GM23338 (cell line): Measurements from ENCODE around the gene ARHGEF25. TPM values are rescaled to one million over a fixed set of nuclear protein-coding genes. Genes with fewer than 3 reads are reported as not detected.

ENCODE experiments used
- ATAC-seq: fragments of 200-7000 bp; cut with Tn5 transposase; 3 replicates; pipeline ENCODE4 v1.9.1; 2020
- DNase-seq: peaks from one replicate; pipeline ENCODE4 v3.0.0-alpha.2; 2015; ENCODE audit warnings: low spot score
- H2AFZ ChIP-seq: fragments of 200-600 bp; sonication (generic); 2 replicates; pipeline ENCODE4 v1.8.0; 2016; ENCODE audit warnings: antibody characterized with exemption, mild to moderate bottlenecking, moderate library complexity
- H3F3A ChIP-seq: fragments of 200-600 bp; sonication (generic); replicated peaks from 2 replicates; pipeline ENCODE4 v1.8.0; 2017; ENCODE audit warnings: antibody characterized with exemption, mixed run types, low read depth
- H3K27ac ChIP-seq: fragments of 200-600 bp; sonication (generic); 2 replicates; pipeline ENCODE4 v1.6.1; 2016; ENCODE audit warnings: low read depth
- H3K27me3 ChIP-seq: fragments of 200-600 bp; sonication (generic); 2 replicates; pipeline ENCODE4 v1.8.0; 2016; ENCODE audit warnings: mild to moderate bottlenecking, mixed run types, moderate library complexity; ENCODE audit not compliant: insufficient read depth
- H3K36me3 ChIP-seq: fragments of 200-600 bp; sonication (generic); 2 replicates; pipeline ENCODE4 v1.8.0; 2016; ENCODE audit warnings: mild to moderate bottlenecking; ENCODE audit not compliant: insufficient read depth
- H3K4me1 ChIP-seq: fragments of 200-600 bp; sonication (generic); 2 replicates; pipeline ENCODE4 v1.8.0; 2016; ENCODE audit warnings: mild to moderate bottlenecking, moderate library complexity; ENCODE audit not compliant: insufficient read depth
- H3K4me2 ChIP-seq: fragments of 200-600 bp; sonication (generic); 2 replicates; pipeline ENCODE4 v1.7.1; 2017; ENCODE audit warnings: mixed run types
- H3K4me3 ChIP-seq: fragments of 200-600 bp; sonication (generic); 2 replicates; pipeline ENCODE4 v1.6.1; 2016; ENCODE audit warnings: mixed run types
- H3K79me2 ChIP-seq: fragments of 200-600 bp; sonication (generic); replicated peaks from 2 replicates; pipeline ENCODE4 v1.8.0; 2017; ENCODE audit warnings: mild to moderate bottlenecking; ENCODE audit not compliant: insufficient read depth
- H3K9me2 ChIP-seq: fragments of 200-600 bp; sonication (generic); 2 replicates; pipeline ENCODE4 v1.8.0; 2017; ENCODE audit not compliant: insufficient read depth
- H4K20me1 ChIP-seq: fragments of 200-600 bp; sonication (generic); replicated peaks from 2 replicates; pipeline ENCODE4 v1.8.0; 2017; ENCODE audit warnings: mild to moderate bottlenecking; ENCODE audit not compliant: insufficient read depth
- H3K27ac Mint-ChIP-seq: 2 replicates; pipeline ENCODE4 v1.8.0; 2020; ENCODE audit warnings: inconsistent platforms, mild to moderate bottlenecking, moderate library complexity, mixed read lengths
- H3K27me3 Mint-ChIP-seq: 3 replicates; pipeline ENCODE4 v1.8.0; 2022; ENCODE audit warnings: low read depth, mild to moderate bottlenecking, moderate library complexity, mixed read lengths, inconsistent platforms; ENCODE audit not compliant: insufficient read depth, poor library complexity
- H3K36me3 Mint-ChIP-seq: 3 replicates; pipeline ENCODE4 v1.8.0; 2021; ENCODE audit warnings: low read depth, mild to moderate bottlenecking, inconsistent platforms, moderate library complexity, mixed read lengths
- H3K4me1 Mint-ChIP-seq: 3 replicates; pipeline ENCODE4 v1.8.0; 2020; ENCODE audit warnings: mild to moderate bottlenecking, inconsistent platforms, mixed read lengths
- H3K4me3 Mint-ChIP-seq: 3 replicates; pipeline ENCODE4 v1.8.0; 2021; ENCODE audit warnings: moderate library complexity, mild to moderate bottlenecking, inconsistent platforms, mixed read lengths
- H3K9me3 Mint-ChIP-seq: 3 replicates; pipeline ENCODE4 v1.8.0; 2020; ENCODE audit warnings: moderate library complexity, mild to moderate bottlenecking, inconsistent platforms, mixed read lengths
- CREB1 ChIP-seq: fragments of 250-450 bp; sonication (Bioruptor Pico); IDR thresholded peaks from 2 replicates; pipeline ENCODE4 v1.5.0; 2020; ENCODE audit warnings: low read depth, mild to moderate bottlenecking, moderate library complexity
- CTCF ChIP-seq, 2 experiments: fragments of 200-600 bp in 1 of 2; sonication (generic) in 1 of 2; conservative IDR thresholded peaks; 2 replicates each; pipeline versions ENCODE4 v1.5.1 to v1.6.1; 2016 to 2017; ENCODE audit warnings: antibody characterized with exemption in 2 of 2, low read depth in 2 of 2, mild to moderate bottlenecking in 2 of 2, moderate library complexity in 1 of 2
- ETS1 ChIP-seq: IDR thresholded peaks from 2 replicates; pipeline ENCODE4 v1.6.1; 2016; ENCODE audit warnings: antibody characterized with exemption
- EZH2 ChIP-seq: fragments of 200-600 bp; sonication (generic); IDR thresholded peaks from one replicate; pipeline ENCODE4 v1.8.0; 2017; ENCODE audit warnings: antibody characterized with exemption, mild to moderate bottlenecking, low read depth; ENCODE audit not compliant: unreplicated experiment
- EZH2phosphoT487 ChIP-seq: fragments of 200-600 bp; sonication (generic); IDR thresholded peaks from one replicate; pipeline ENCODE4 v1.8.1; 2018; ENCODE audit warnings: antibody characterized with exemption; ENCODE audit not compliant: unreplicated experiment
- JUNB ChIP-seq: IDR thresholded peaks from one replicate; pipeline ENCODE4 v1.6.1; 2016; ENCODE audit warnings: antibody characterized with exemption; ENCODE audit not compliant: unreplicated experiment
- NANOG ChIP-seq: IDR thresholded peaks from 2 replicates; pipeline ENCODE4 v1.6.1; 2016; ENCODE audit warnings: antibody characterized with exemption, borderline replicate concordance
- POLR2AphosphoS5 ChIP-seq: IDR thresholded peaks from 2 replicates; pipeline ENCODE4 v1.6.1; 2016; ENCODE audit warnings: antibody characterized with exemption, low read depth
- REST ChIP-seq: IDR thresholded peaks from one replicate; pipeline ENCODE4 v1.6.1; 2018; ENCODE audit warnings: antibody characterized with exemption; ENCODE audit not compliant: unreplicated experiment
- STAT1 ChIP-seq: IDR thresholded peaks from one replicate; pipeline ENCODE4 v1.6.1; 2016; ENCODE audit warnings: antibody characterized with exemption; ENCODE audit not compliant: unreplicated experiment
- ZNF114 ChIP-seq: fragments of 250-450 bp; sonication (Bioruptor Pico); IDR thresholded peaks from 2 replicates; pipeline ENCODE4 v1.5.0; 2020; ENCODE audit warnings: mild to moderate bottlenecking, moderate library complexity
- ZNF331 ChIP-seq: fragments of 250-450 bp; sonication (Bioruptor Pico); IDR thresholded peaks from 2 replicates; pipeline ENCODE4 v1.5.0; 2020; ENCODE audit warnings: low read depth, mild to moderate bottlenecking, moderate library complexity
- ZNF462 ChIP-seq: fragments of 250-450 bp; sonication (Bioruptor Pico); IDR thresholded peaks from 2 replicates; pipeline ENCODE4 v1.5.0; 2020; ENCODE audit warnings: mild to moderate bottlenecking, moderate library complexity
- polyA plus RNA-seq: library from polyadenylated mRNA; unstranded; fragments of >200 nt; fragmentation: Nextera tagmentation; extraction: Ambion mirVana; gene quantifications from 2 replicates; pipeline ENCODE4 v1.2.1, GENCODE V29; 2016
- total RNA-seq: library from RNA; depleted of rRNA; stranded (reverse); fragments of >200 nt; shearing (Covaris generic); gene quantifications from 2 replicates; pipeline ENCODE4 v1.2.3, GENCODE V29; 2014

ARHGEF25 gene
- total and polyA plus RNA-seq, 2 experiments from 2014 or later: 0.53 to 10.2 TPM

- H2AFZ ChIP-seq: peak overlapping the region; percentile 97
- Mint-ChIP-seq H3K9me3 (no peaks in the 10 kb centered on the region), H3K27ac (peak overlapping the region; percentile 88), H3K4me3 (peak overlapping the region; percentile 87), H3K27me3 (peaks cover 23% of the 10 kb centered on the region), H3K4me1 (peaks cover 38% of the 10 kb centered on the region), H3K36me3 (peaks cover 38% of the 10 kb centered on the region)
- H3K4me3 ChIP-seq: peak overlapping the region; percentile 93
- peak; percentile 75 for DNase-seq
- ATAC-seq: peak; percentile 52
- peaks cover 12% of the 10 kb centered on the region for H3K79me2 ChIP-seq
- H4K20me1 ChIP-seq: no peaks in the 10 kb centered on the region; the same call in none of the 2 replicates
- H3K36me3 ChIP-seq: peaks cover 16% of the 10 kb centered on the region
- peak overlapping the region; percentile 96 for H3K4me2 ChIP-seq
- H3K27ac ChIP-seq: peak overlapping the region; percentile 48; the same call in 1 of the 2 replicates
- peaks cover 5% of the 10 kb centered on the region; the same call in 1 of the 2 replicates for H3F3A ChIP-seq
- TF ChIP-seq ZNF462 (CRISPR knock-in tag) (no peak), ETS1 (no peak), EZH2phosphoT487 (no peak), NANOG (no peak), ZNF114 (no peak), JUNB (no peak), CREB1 (CRISPR knock-in tag) (no peak), STAT1 (no peak), CTCF (conservative IDR thresholded peaks at IDR 0.05; ENCODE audit: low read depth in 2 of 2) (no peak), ZNF331 (no peak), REST (no peak), POLR2AphosphoS5 (no peak), EZH2 (no peak)
- 0 out of 2 replicates have a peak, but pooled peaks cover 6% of the 10 kb centered on the region for H3K27me3 ChIP-seq
- H3K9me2 ChIP-seq: no peaks in the 10 kb centered on the region
- peaks cover 24% of the 10 kb centered on the region for H3K4me1 ChIP-seq
Measured at GRCh38 chr12:57603815-57604453, 7.3 kb upstream of the ARHGEF25 start.
